Upper lobe of left lung (tissue), 4 donors: Measurements from ENCODE around the gene ANO1.

Experiments used
- POLR2A ChIP-seq, 4 donors: fragments of 450-650 bp; IDR thresholded peaks; one replicate each; pipeline ENCODE4 v1.5.1; 2016 to 2017; ENCODE audit warnings: antibody characterized with exemption in 4 of 4, mild to moderate bottlenecking in 2 of 4
- TF ChIP-seq, protein P1 (sequence below), 6 experiments: fragments of 450-650 bp in 4 of 6; fragments of 200-600 bp in 2 of 6; sonication (generic) in 2 of 6; IDR thresholded peaks; one replicate each; pipeline ENCODE4 v1.5.1; 2016 to 2019; ENCODE audit warnings: antibody characterized with exemption in 6 of 6

DNA sequence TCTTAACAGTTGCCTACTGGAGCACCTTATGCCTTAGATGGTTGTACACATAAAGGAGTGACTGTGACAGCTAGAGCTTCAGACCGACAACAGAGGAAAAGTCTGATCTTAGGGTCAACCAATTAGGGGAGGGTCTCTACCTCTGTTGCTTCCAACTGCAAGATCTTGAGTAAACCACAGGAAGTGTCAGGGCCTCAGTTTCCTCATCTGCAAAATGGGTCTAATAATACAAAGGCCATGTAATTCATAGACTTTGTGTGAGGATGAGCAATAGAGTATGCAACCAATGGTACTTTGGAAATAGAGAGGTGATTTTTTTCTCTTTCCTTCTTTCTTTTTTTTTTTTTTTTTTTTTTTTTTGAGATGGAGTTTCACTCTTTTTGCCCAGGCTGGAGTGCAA, 16.4 kb upstream of the ANO1 start:
- TF ChIP-seq, protein P1, sequence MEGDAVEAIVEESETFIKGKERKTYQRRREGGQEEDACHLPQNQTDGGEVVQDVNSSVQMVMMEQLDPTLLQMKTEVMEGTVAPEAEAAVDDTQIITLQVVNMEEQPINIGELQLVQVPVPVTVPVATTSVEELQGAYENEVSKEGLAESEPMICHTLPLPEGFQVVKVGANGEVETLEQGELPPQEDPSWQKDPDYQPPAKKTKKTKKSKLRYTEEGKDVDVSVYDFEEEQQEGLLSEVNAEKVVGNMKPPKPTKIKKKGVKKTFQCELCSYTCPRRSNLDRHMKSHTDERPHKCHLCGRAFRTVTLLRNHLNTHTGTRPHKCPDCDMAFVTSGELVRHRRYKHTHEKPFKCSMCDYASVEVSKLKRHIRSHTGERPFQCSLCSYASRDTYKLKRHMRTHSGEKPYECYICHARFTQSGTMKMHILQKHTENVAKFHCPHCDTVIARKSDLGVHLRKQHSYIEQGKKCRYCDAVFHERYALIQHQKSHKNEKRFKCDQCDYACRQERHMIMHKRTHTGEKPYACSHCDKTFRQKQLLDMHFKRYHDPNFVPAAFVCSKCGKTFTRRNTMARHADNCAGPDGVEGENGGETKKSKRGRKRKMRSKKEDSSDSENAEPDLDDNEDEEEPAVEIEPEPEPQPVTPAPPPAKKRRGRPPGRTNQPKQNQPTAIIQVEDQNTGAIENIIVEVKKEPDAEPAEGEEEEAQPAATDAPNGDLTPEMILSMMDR (IDR thresholded peaks at IDR 0.05), result no peak
- TF ChIP-seq POLR2A (IDR thresholded peaks at IDR 0.05), result no peak
